ENCODE measurements around the gene SLC26A11.

GRCh38 chr17:80253631-80254395 lies 33.6 kb downstream of the SLC26A11 start:
- TF ChIP-seq CTCF (IDR thresholded peaks at IDR 0.05) = no peak
- no peak for TF ChIP-seq POLR2A (IDR thresholded peaks at IDR 0.05; ENCODE audit: low read length)

Data from A549 (cell line).